OCI-LY7 (cell line): ENCODE measurements around the gene KREMEN1.

Source experiments
- CTCF ChIP-seq: fragments of 200-600 bp; sonication (generic); conservative IDR thresholded peaks from 2 replicates; pipeline ENCODE4 v1.5.1; 2014; ENCODE audit warnings: mild to moderate bottlenecking, antibody characterized with exemption, low read length, moderate library complexity, mixed read lengths
- EZH2phosphoT487 ChIP-seq: fragments of 200-600 bp; sonication (generic); IDR thresholded peaks from 2 replicates; pipeline ENCODE4 v1.6.1; 2018; ENCODE audit warnings: low read depth, borderline replicate concordance, mild to moderate bottlenecking, mixed run types, antibody characterized with exemption, low read length, moderate library complexity, mixed read lengths

- TF ChIP-seq CTCF: no peak
- TF ChIP-seq EZH2phosphoT487: no peak
Measured at GRCh38 chr22:29187831-29188230, 115.0 kb downstream of the KREMEN1 start.
